ENCODE measurements around the gene NDUFA1.
A peak's percentile ranks its signal among the peaks of the same experiment; 100 is the strongest.
"Not testable (repeated sequence)": the region's sequence is repeated elsewhere in the genome, so short reads cannot be mapped to it uniquely, and the experiment has no call there.

NDUFA1 gene

DNA sequence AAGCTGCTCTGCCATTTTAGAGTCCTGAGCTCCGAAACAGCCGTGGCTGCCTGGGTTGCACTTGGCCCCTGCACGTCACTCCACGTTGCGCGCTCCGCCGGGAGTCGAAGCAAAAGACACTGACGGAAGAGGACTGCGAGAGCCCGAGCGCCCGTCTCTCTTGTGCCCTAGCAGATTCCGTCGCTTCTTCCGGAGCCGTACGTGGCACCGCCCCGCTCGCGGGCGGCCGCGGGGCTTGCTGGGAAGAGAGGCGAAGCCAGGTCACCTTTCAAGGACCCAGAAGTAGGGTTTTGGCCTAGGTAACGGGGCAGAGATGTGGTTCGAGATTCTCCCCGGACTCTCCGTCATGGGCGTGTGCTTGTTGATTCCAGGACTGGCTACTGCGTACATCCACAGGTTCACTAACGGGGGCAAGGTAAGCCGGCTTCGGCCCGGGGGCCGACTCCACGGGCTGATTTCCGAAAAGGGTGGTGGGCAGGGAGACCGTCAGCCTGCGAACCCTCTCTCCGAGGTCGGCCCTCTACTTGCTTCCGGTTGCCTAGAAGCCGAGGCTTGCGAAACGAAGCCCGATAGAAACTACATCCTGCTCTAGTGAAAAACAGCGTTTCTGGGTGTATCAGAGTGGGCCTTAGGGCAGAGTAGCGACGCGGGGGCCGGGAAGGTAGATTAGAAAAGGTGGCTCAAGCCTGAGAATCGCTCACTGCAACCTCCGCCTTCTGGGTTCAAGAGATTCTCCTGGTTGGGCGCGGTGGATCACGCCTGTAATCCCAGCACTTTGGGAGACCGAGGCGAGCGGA lies at the start of gene NDUFA1, which contains the start of gene RNF113A:
TSS of gene NDUFA1 (plus strand) at position 234 of the 797 bp plus-strand sequence. CDS start at position 314, 80 bp downstream.
TSS of gene RNF113A (minus strand) at position 135 of the 797 bp plus-strand sequence. CDS start at position 15, 120 bp downstream.
- DNase-seq: peak; percentile 90

GRCh38 chrX:119824221-119824620 lies 47.4 kb upstream of the NDUFA1 start:
- DNase-seq: not testable (repeated sequence)

DNA sequence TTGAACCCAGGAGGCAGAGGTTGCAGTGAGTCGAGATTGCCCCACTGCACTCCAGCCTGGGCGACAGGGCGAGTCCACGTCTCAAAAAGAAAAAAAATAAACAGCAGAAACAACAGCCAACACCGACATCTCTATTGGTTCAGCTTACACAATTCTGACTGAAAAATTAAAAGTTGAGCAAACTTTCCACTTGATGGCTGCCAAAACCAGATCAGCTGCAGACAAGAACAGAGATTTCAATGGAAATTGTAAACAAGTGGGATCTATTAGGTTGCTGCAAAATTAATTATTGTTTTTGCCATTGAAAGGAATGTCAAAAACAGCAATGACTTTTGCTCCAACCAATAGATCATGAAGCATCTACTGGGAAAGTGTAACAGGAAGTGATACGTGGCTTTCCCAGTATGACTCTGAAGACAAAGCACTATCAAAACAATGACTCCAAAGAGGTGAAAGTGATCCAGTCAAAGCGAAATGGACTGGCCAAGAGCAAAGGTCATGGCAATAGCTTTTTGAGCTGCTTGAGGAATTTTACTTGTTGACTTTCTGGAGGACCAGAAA lies 45.2 kb upstream of the NDUFA1 start:
- DNase-seq: no peak

DNA sequence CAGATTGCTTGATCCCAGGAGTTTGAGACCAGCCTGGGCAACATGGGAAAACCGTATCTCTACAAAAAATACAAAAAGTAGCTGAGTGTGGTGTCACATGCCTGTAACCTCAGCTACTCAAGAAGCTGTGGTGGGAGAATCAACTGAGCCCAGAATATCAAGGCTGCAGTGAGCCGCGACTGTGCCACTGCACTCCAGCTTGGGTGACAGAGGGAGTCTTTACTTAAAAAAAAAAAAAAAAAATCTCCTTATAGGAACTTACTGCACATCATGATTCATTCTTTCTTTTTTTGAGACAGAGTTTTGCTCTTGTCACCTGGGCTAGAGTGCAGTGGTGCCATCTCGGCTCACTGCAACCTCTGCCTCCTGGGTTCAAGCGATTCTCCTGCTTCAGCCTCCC lies 43.2 kb upstream of the NDUFA1 start:
- no peak for DNase-seq

GRCh38 chrX:119833905-119834304 lies 37.7 kb upstream of the NDUFA1 start:
- no peak for DNase-seq

- peak; percentile 97 for DNase-seq
Measured at GRCh38 chrX:119852382-119853353, 19.0 kb upstream of the NDUFA1 start, which contains the start of gene UPF3B. UPF3B (minus strand) TSS chrX:119852963; CDS start chrX:119852928, 35 bp downstream.

- no peak for DNase-seq
Measured at GRCh38 chrX:119853444-119853843, 18.2 kb upstream of the NDUFA1 start.

- peak; percentile 33 for DNase-seq
Measured at GRCh38 chrX:119870626-119871131, 953 bp upstream of the NDUFA1 start.

- DNase-seq: no peak
Measured at GRCh38 chrX:119871245-119871598, 410 bp upstream of the NDUFA1 start.

DNA sequence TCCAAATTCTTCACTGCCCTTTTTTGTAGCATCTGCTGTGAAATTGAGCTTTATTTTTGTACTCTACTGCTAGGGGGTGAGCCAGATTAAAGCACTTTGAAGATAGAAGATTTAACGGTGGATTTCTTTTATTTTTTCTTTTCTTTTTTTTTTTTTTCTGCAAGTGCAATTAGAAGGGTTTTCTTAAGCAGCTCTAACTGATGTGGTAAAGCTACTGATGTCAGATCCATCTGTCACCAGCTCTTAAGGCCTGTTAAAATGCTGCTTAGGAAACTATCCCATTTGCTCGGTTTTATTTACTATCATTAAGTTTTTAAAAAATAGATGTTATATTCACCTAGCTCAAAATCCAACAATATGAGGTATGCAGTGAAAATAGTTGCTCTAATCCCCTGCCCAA lies 7.1 kb downstream of the NDUFA1 start:
- no peak for DNase-seq

DNA sequence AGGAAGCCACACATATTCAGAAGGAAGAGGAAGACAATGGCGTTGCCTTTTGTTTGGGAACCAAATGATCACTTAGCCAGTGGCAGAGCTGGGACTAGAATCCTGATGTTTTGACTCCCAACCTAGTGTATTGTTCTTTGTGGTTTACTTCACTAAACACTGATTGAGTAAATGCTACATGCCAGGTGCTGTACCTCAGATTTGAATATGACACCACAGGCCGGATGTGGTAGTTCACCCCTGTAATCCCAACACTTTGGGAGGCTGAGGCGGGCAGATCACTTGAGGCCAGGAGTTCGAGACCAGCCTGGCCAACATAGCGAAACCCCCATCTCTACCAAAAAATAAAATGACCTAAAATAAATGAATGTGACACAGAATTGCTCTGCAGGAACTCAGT lies 8.4 kb downstream of the NDUFA1 start:
- peak; percentile 30 for DNase-seq

DNA sequence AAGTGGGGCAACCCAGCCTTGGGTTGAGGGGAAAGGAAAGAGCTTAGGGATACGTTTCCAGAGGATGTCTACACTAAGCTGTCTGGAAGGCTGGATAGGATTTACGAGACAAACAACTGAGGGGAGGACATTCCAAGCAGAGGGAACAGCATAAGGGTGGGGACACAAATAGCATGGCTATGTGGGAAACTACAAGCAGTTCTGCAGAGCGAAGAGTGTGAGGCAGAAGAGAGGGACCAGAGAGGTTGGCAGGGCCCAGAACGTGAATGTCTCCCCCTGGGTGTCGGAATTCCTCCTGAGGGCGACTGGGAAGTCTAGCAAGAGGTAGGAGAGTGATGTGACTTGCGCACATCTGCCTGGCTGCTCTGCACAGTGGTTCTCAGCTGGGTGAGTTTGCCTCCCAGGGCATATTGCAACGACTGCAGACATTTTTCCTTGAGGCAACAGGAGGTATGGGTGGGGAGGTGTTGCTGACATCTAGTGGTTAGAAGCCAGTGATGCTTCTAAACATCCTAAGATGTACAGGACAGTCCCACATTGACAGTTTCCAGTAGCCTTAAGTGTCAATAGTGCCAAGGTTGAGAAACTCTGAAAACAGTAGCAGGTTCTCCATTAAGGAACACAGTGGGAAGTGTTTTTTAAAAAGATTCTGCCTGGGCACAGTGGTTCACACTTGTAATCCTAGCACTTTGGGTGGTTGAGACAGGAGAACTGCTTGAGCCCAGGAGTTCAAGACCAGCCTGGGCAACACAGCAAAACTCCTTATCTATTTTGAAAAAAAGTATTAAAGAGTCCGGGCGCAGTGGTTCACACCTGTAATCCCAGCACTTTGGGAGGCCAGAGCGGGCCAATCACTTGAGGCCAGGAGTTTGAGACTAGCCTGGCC lies 9.2 kb downstream of the NDUFA1 start:
- DNase-seq: peak; percentile 62

DNA sequence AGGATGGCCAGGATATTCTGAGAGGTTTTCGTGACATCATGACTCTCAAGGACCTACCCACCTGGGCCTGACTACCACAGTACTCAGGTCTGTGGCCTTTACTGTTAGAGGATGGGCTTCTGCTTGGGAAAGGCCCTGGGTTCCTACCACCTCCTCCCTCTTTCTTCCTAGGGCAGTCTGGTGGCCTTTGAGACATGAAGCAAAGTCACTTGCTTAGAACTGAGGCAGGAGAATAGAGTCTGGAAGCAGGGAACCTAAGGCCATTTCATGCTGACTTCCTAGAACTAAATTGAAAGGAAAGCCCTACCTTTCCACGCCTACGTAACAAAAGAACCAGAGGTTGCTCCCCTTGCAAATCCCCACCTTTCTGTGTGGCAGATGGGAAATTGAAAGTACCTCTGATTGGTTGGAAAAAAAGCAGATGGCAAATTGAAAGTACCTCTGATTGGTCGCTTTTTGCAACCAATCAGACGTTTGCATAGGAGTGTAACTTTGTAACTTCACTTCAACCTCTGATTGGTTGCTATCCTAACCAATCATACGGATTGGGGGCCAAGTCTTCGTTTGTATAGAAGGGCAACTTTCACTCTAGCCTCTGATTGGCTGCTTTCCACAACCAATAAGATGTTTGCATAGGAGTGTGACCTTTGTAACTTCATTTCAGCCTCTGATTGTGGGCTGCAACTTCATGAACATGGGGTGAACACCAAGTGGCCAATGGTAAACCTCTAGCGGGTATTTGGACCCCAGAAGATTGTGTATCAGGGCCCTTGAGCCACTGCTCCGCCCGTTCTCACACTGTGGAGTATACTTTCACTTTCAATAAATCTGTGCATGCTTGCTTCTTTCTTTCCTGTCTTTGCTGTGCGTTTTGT lies 14.2 kb downstream of the NDUFA1 start:
- peak; percentile 77 for DNase-seq

GRCh38 chrX:119887721-119888425 lies 16.2 kb downstream of the NDUFA1 start:
- DNase-seq: peak; percentile 66

DNA sequence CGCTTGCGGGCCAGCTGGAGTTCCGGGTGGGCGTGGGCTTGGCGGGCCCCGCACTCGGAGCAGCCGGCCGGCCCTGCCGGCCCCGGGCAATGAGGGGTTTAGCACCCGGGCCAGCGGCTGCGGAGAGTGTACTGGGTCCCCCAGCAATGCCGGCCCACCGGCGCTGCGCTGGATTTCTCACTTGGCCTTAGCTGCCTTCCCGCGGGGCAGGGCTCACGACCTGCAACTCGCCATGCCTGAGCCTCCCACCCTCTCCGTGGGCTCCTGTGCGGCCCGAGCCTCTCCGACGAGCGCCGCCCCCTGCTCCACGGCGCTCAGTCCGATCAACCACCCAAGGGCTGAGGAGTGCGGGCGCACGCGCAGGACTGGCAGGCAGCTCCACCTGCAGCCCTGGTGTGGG lies 19.0 kb downstream of the NDUFA1 start:
- not testable (repeated sequence) for DNase-seq

DNA sequence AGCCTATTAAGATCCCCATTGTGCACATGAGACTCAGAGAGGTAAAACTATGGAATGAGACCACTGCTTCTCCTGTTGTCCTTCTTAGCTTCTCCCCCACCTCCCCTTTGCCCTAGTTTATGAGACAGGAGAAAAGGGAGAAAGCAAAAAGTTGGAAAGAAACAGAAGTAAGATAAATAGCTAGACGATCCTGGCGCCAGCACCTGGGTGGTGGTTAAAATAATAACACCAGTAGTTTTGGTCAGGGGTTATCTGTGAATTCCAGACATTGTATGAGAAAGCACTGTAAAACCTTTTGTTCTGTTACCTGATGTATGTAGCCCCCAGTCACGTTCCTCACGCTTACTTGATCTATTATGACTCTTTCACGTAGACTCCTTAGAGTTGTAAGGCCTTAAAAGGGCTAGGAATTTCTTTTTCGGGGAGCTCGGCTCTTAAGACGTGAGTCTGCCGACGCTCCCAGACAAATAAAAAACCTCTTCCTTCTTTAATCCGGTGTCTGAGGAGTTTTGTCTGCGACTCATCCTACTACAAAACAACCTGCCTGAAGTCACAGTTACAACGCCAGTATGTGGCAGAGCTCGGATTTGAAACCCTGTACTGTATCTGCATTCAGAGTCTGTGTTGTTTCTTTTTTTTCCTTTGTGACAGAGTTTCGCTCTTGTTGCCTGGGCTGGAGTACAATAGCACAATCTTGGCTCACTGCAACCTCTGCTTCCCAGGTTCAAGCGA lies 20.5 kb downstream of the NDUFA1 start:
- not testable (repeated sequence) for DNase-seq

DNA sequence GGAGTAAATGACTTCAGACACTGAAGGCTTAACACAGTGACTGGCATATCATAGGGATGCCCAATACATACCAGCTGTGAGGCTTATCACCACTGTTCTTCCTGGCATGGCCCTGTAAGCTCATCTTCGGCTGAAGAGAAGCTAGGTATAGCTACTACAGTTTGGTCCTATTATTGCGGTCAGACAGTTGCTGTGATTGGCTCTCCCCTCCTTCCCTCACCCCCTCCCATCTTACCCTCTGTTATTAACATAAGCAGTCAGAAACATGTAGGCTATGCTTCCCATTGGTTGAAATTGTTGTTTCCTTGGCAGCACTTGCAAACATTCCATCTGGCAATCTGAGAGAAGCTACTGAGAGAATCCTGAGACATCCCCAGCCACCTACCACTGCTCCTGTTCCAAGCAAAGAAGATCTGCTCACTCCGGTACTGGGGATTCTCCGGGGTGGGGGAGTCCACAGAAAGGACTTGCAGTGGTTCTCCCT lies 24.3 kb downstream of the NDUFA1 start, which contains the start of gene AKAP14:
TSS of gene AKAP14 (plus strand) at position 51 of the 484 bp plus-strand sequence. CDS start 7,331 bp downstream, outside the sequence.
- DNase-seq: no peak

DNA sequence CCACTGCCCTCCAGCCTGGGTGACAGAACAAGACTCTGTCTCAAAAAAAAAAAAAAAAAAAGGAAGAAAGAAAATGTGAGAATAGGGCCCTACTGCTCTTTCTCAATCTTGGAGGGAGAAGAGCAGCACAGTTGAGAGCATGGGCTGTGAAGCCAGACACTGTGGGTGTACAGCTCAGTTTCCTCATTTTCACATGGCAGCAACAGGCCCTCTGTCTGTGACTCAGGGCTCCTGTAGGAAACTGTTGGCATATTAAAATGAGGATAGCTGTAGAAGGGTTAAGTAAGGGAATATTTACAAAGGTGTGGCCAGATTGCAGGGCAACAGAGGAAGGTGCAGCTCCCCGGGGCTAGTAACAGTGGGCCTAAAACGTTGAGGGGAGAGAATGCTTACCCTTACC lies 27.5 kb downstream of the NDUFA1 start:
- DNase-seq: no peak

- DNase-seq: no peak
Measured at GRCh38 chrX:119900976-119901375, 29.3 kb downstream of the NDUFA1 start.
